HG03060 (cell line): Measurements from ENCODE around the gene NF1.
"Not testable (repeated sequence)": the region's sequence is repeated elsewhere in the genome, so short reads cannot be mapped to it uniquely, and the experiment has no call there.

ENCODE experiments used
- ATAC-seq: cut with Tn5 transposase; IDR thresholded peaks from one replicate; pipeline ENCODE4 v1.9.1; 2021; ENCODE audit warnings: low read depth, moderate number of reproducible peaks; ENCODE audit not compliant: unreplicated experiment

Gene NF1

DNA sequence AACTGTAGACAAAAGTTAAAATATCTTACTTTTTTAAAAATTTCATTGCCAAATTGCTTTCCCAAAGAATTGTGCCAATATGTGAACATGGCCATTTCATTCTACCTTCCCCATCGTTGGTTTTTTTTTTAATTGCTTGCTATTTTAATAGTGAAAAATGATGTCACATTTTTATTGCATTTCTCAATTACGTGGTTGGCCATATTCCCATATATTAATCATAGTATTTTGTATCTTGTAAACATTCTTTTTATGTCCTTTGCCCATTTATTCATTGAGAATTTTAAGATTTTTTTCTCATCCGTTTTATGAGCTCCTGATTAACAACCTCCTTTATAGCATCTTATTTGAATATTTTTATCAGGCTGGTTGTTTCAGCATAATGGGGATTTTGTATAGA, 195.0 kb downstream of the NF1 start:
- no peak for ATAC-seq

GRCh38 chr17:31291820-31292219, 197.0 kb downstream of the NF1 start:
- no peak for ATAC-seq

DNA sequence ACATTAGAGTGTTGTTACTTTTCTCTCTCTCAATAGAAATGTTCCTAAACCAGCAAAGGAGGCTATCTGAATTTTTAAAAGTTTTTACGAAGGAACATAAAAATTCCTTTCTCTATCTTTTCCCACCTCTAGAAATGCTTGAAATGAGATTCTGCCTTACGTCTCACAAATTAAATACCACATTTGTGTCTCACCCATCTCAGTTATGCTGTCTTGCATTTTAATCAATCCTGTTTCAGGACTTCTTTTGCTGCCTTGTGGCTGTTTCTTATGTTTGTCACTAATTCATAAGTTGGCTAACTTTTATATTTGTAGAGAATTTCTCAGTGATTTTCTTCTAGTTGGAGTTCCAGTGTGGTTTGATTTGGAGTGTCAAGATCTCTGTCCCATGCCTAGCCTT, 198.8 kb downstream of the NF1 start:
- no peak for ATAC-seq

DNA sequence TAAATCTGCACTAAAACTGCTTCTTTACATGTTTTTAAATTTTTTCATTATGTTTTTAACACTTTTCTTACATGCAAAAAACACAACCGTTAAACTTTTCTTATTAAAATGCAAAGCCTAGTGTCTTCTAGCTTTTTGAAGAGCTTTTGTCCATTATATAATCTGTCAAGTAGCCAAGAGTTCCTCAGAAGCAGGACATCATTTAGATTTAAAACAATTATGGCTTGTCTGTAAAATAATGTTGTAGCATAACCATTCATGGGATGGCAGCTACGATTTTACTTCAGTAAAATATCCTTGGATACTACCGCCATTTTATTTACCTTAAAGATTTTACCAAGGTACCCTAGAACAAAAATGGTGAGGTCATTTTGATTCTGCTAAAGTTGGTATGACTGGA, 199.5 kb downstream of the NF1 start:
- ATAC-seq = no peak

DNA sequence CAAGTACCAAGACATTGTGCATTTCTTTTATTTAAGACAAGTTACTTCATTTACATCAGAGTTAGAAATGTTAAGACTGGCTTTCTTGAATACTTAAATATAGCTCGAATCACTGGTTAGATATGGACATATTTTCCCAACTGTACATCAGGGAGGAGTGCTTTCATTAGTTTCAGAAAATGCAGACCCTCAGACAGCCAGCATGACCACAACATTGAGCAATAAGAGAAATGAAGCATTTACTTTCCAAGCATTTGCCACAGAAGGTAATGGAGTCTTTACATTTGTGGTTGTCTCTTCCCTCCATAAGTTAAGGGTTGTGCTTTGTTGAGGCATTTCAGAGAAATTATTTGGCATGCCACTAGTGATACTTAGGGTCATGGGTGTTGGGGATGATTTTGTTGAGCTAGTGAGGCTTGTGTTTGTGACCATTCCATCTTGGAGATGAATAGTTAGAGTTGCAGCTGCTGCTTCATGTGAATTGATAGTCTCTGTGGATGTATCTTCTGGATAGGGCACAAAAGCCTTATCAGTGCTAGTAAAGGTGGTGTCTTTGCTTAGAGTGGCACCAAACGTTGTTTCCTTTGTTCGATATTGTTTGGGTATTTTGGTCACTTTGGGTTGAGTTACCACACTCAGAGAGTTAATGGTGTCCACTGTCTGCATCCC, 200.2 kb downstream of the NF1 start:
- no peak for ATAC-seq

DNA sequence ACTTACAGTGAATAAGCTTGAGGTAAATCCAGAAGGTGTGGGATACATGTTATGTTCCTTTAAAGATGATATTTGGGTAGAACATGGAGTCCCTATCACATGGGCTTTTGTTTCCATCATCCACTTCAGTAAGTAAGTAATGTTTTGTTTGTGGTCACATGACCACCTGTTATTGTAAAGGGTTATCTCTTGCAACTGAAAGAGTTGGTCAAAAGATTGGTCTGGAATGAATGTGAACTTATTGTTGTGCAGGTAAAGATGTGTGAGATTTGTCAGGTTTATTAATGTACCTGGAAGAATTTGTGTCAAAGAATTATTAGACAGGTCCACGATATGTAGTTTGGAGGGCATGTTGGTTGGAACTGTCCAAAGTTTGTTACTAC, 200.7 kb downstream of the NF1 start:
- no peak for ATAC-seq

GRCh38 chr17:31296142-31296541, 201.4 kb downstream of the NF1 start:
- no peak for ATAC-seq

- no peak for ATAC-seq
Measured at GRCh38 chr17:31297090-31297489, 202.3 kb downstream of the NF1 start, which contains the start of gene OMG. Gene OMG (minus strand): TSS chr17:31297239. CDS start chr17:31296331, 908 bp downstream.

- ATAC-seq = no peak
Measured at GRCh38 chr17:31299624-31300023, 204.8 kb downstream of the NF1 start.

GRCh38 chr17:31307640-31308039, 212.9 kb downstream of the NF1 start:
- ATAC-seq = no peak

- no peak for ATAC-seq
Measured at GRCh38 chr17:31308372-31309334, 213.9 kb downstream of the NF1 start.

GRCh38 chr17:31309556-31309955, 214.8 kb downstream of the NF1 start:
- no peak for ATAC-seq

GRCh38 chr17:31310260-31310659, 215.5 kb downstream of the NF1 start:
- no peak for ATAC-seq

DNA sequence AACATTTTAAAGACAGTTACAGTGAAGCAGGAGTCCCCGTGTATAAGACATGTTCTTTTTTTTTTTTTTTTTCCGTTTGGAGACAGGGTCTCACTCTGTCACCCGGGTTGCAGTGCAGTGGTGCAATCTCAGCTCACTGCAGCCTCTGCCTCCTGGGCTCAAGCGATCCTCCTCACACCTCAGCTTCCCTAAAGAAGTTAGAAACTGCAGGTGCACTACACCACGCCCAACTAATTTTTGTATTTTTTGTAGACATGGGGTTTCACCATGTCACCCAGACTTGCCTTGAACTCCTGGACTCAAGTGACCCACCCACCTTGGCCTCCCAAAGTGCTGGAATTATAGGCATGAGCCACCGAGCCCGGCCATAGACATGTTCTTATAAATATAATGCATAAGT, 216.1 kb downstream of the NF1 start:
- no peak for ATAC-seq

DNA sequence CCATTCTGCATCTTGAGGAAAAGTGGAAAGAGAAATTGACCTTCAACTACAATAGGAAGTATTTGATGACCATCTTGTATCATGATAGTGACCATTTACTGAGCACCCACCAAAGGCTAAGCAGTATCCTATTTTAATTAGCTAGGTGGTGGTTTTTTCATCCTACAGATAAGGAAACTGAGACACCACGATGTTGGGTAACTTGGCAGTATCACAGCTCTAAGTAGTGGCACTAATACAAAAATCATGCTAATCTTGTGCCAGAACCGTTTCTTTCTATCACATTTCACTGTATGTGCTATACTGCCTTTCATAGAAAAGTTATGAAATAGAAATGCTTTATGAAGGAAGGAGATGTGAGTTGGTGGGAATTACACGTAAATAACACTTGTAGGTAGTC, 216.7 kb downstream of the NF1 start:
- ATAC-seq = no peak

DNA sequence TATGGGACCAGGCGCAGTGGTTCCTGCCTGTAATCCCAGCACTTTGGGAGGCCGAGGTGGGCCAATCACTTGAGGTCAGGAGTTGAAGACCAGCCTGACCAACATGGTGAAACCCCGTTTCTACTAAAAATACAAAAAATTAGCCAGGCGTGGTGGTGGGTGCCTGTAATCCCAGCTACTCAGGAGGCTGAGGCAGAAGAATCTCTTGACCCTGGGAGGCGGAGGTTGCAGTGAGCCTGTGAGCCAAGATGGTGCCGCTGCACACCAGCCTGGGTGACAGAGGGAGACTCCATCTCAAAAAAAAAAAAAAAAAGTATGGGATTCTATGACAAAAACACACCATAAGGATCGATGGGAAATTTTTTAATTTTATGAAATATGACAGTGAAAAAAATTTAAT, 217.4 kb downstream of the NF1 start:
- ATAC-seq = not testable (repeated sequence)

DNA sequence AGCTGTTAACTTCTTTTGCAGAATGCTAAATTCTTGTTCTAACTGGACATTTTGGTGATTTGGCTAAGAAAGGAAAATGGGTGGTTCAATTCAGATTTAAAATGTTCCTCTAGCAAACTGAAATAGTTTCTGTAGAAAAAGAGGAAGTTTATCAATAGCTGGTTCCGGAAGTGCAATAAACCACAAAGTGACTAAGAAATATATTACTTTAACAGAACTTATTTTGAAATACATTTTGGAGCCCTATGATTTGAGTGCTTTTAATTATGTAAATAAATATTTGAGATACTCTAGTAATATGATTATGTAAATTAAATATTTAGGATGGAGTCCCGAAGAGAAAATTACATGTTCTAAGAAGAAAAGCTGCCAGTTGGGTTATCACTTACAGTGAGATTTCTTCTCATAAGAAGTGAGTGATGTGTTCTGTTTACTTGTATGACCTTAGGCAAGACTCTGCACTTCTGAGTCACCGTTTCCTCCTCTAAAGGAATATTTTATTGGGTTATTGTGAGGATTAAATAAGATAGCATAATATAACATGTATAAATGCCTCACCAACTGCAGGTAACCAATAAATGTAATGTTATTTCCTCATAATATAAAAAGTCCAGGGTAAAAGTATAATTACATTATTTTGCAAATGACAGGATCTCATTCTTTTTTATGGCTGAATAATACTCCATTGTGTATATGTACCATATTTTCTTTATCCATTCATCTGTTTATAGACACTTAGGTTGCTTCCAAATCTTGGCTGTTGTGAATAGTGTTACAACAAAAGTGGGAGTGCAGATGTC, 219.4 kb downstream of the NF1 start, which contains the start of gene EVI2B:
Gene EVI2B (minus strand): TSS at position 73 of the 800 bp plus-strand sequence. CDS start 8,445 bp downstream, outside the sequence.
- ATAC-seq = peak; percentile 41

- no peak for ATAC-seq
Measured at GRCh38 chr17:31314782-31315100, 220.0 kb downstream of the NF1 start.

- no peak for ATAC-seq
Measured at GRCh38 chr17:31318298-31318801, 223.6 kb downstream of the NF1 start.

DNA sequence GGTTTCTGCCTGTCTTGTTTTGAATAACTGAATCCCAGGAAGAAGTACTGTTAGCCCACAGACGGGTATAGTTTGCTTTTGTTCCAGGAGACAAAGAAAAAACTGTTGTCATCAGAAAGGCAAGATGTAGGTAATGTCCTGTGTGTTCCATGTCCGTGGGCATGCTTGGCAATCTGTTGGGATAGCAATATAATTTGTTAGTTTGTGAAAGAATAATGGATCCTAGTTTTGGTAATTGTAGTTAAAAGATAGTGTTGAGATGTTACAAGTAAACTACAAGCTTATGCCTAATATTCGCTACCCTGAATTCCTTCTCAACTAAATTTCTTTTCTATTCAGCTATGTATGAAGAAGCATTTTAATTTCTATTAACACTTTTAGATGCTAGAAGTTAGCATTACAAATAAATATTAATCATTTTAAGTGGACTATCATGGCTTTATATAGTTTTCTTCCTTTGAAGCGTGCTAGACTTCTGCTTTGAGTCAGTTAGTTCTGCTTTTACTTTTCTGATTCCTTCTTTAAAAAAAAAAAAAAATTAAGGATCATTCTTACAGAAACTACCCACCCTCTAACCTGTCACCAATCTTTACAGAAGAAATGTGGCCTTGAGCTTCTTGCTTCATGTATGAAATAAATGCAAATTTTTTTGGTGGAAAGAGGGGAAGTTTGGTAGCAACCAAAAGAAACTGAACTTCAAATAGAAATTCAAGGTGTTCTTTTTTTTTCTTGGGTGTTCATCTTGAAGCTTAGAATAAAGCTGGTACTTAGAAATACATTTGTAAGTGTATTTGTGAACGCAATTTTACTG, 224.3 kb downstream of the NF1 start:
- no peak for ATAC-seq
